ENCODE data around the gene CENPS. TPM values are rescaled to one million over a fixed set of nuclear protein-coding genes. Genes with fewer than 3 reads are reported as not detected.

CENPS gene
- total RNA-seq, 2 donors from 2014 or later: 23.1 to 30.8 TPM

DNA sequence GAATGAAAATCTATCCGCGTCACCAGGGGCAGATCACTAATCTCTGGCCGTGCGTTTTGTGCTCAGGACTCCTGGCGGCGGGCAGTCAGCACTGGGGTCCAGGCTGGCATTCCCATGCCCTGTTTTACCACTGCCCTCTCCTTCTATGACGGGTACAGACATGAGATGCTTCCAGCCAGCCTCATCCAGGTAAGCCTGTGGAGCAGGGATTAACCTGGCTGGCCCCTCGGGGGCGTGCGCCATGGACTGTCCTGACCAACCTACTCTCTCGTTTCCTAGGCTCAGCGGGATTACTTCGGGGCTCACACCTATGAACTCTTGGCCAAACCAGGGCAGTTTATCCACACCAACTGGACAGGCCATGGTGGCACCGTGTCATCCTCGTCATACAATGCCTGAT, 10.9 kb upstream of the CENPS start:
- Histone ChIP-seq H3K4me1 (ENCODE audit: control insufficient read depth, insufficient read depth, low read length) (no peaks in the 10 kb centered on the region), H3K9ac (ENCODE audit: extremely low read depth, low read length, poor library complexity, severe bottlenecking) (no peak overlapping the region), H3K27me3 (ENCODE audit: control insufficient read depth, insufficient read depth, low read length, poor library complexity, severe bottlenecking) (no peaks in the 10 kb centered on the region), H3K27ac (ENCODE audit: low read depth, low read length) (no peak overlapping the region), H3K36me3 (ENCODE audit: control insufficient read depth, insufficient read depth, low read length) (peaks cover 65% of the 10 kb centered on the region), H3K4me3 (ENCODE audit: low read length) (no peak overlapping the region), H3K9me3 (ENCODE audit: control insufficient read depth, low read length) (no peaks in the 10 kb centered on the region)
- TF ChIP-seq, protein P1, sequence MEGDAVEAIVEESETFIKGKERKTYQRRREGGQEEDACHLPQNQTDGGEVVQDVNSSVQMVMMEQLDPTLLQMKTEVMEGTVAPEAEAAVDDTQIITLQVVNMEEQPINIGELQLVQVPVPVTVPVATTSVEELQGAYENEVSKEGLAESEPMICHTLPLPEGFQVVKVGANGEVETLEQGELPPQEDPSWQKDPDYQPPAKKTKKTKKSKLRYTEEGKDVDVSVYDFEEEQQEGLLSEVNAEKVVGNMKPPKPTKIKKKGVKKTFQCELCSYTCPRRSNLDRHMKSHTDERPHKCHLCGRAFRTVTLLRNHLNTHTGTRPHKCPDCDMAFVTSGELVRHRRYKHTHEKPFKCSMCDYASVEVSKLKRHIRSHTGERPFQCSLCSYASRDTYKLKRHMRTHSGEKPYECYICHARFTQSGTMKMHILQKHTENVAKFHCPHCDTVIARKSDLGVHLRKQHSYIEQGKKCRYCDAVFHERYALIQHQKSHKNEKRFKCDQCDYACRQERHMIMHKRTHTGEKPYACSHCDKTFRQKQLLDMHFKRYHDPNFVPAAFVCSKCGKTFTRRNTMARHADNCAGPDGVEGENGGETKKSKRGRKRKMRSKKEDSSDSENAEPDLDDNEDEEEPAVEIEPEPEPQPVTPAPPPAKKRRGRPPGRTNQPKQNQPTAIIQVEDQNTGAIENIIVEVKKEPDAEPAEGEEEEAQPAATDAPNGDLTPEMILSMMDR (conservative IDR thresholded peaks at IDR 0.05): no peak
- Mint-ChIP-seq H3K4me1 (peaks cover 6% of the 10 kb centered on the region), H3K4me3 (no peak overlapping the region), H3K27me3 (ENCODE audit: insufficient read depth) (no peaks in the 10 kb centered on the region), H3K36me3 (ENCODE audit: low read depth) (peaks cover 72% of the 10 kb centered on the region), H3K27ac (no peak overlapping the region), H3K9me3 (no peaks in the 10 kb centered on the region)
- WGBS, 2 experiments (ENCODE audit: insufficient coverage in 1 of 2, insufficient read length in 1 of 2): 79 to 90% methylated on average over 5 to 15 of the region's 15 CpGs
- no peak for DNase-seq

DNA sequence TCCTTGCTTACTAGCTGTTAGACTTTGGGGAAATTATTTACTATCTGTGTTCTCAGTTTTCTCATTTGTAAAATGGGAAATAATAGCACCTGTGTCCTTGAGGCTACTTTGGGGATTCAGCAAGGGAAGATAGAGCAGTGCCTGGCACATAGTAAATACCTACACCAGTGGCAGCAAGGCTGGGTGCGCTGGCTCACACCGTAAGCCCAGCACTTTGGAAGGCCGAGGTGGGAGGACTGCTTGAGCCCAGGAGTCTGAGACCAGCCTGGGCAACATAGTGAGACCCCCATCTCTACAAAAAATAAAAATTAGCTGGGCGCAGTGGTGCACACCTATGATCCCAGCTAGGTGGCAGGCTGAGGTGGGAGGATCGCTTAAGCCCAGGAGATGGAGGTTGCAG, 8.6 kb upstream of the CENPS start:
- Histone ChIP-seq H3K36me3 (ENCODE audit: control insufficient read depth, insufficient read depth, low read length) (peaks cover 48% of the 10 kb centered on the region), H3K9me3 (ENCODE audit: control insufficient read depth, low read length) (no peaks in the 10 kb centered on the region), H3K4me3 (ENCODE audit: low read length) (no peak overlapping the region), H3K9ac (ENCODE audit: extremely low read depth, low read length, poor library complexity, severe bottlenecking) (no peak overlapping the region), H3K4me1 (ENCODE audit: control insufficient read depth, insufficient read depth, low read length) (no peaks in the 10 kb centered on the region), H3K27me3 (ENCODE audit: control insufficient read depth, insufficient read depth, low read length, poor library complexity, severe bottlenecking) (no peaks in the 10 kb centered on the region), H3K27ac (ENCODE audit: low read depth, low read length) (no peak overlapping the region)
- DNase-seq: no peak
- no peak overlapping the region for H3K4me3 Mint-ChIP-seq
- WGBS, 2 experiments (ENCODE audit: insufficient coverage in 1 of 2, insufficient read length in 1 of 2): 92 to 97% methylated on average over 4 to 5 of the region's 5 CpGs
- H3K4me1 Mint-ChIP-seq: peaks cover 7% of the 10 kb centered on the region
- TF ChIP-seq, protein P1 (conservative IDR thresholded peaks at IDR 0.05): no peak
- peaks cover 58% of the 10 kb centered on the region for H3K36me3 Mint-ChIP-seq (ENCODE audit: low read depth)
- no peak overlapping the region for H3K27ac Mint-ChIP-seq
- H3K27me3 Mint-ChIP-seq (ENCODE audit: insufficient read depth): no peaks in the 10 kb centered on the region
- no peaks in the 10 kb centered on the region for H3K9me3 Mint-ChIP-seq

DNA sequence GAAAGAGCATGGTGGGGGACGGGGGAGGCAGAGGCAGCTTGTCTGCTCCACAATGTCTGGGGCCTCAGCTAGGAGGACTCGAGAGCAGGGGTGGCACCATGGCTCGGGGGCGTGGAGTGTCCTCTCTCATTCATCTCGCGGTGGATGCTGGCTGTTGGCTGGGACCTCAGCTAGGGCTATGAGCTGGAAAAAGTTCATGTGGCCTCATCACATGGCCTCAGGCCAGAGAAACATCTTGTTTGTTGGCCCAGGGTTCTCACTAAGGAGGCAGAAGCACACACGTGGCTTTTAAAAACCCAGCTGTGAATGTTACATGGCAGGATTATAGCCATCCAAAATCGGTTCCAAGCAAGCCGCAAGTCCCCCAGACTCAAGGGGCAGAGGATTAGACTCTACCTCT, 6.2 kb upstream of the CENPS start:
- H3K9me3 Mint-ChIP-seq: no peaks in the 10 kb centered on the region
- H3K27ac Mint-ChIP-seq: peak overlapping the region; percentile 68
- H3K9ac ChIP-seq (ENCODE audit: extremely low read depth, low read length, poor library complexity, severe bottlenecking): no peak overlapping the region

More for the DNA sequence above, 6.2 kb upstream of the CENPS start:
- no peak overlapping the region for H3K4me3 ChIP-seq (ENCODE audit: low read length)
- H3K36me3 ChIP-seq (ENCODE audit: control insufficient read depth, insufficient read depth, low read length): peaks cover 25% of the 10 kb centered on the region
- TF ChIP-seq, protein P1 (conservative IDR thresholded peaks at IDR 0.05): no peak
- H3K27me3 Mint-ChIP-seq (ENCODE audit: insufficient read depth): no peaks in the 10 kb centered on the region
- peaks cover 8% of the 10 kb centered on the region for H3K4me1 Mint-ChIP-seq
- H3K27me3 ChIP-seq (ENCODE audit: control insufficient read depth, insufficient read depth, low read length, poor library complexity, severe bottlenecking): no peaks in the 10 kb centered on the region
- WGBS, 2 experiments (ENCODE audit: insufficient coverage in 1 of 2, insufficient read length in 1 of 2): 86 to 91% methylated on average over 9 of the region's 9 CpGs
- no peak overlapping the region for H3K4me3 Mint-ChIP-seq
- H3K9me3 ChIP-seq (ENCODE audit: control insufficient read depth, low read length): no peaks in the 10 kb centered on the region
- no peaks in the 10 kb centered on the region for H3K4me1 ChIP-seq (ENCODE audit: control insufficient read depth, insufficient read depth, low read length)
- peaks cover 36% of the 10 kb centered on the region for H3K36me3 Mint-ChIP-seq (ENCODE audit: low read depth)
- DNase-seq: no peak
- no peak overlapping the region for H3K27ac ChIP-seq (ENCODE audit: low read depth, low read length)
